ENCODE measurements around the gene PADI1. TPM values are rescaled to one million over a fixed set of nuclear protein-coding genes. Genes with fewer than 3 reads are reported as not detected.

Gene PADI1
- total RNA-seq, 1 donor from 2014 or later = not detected

GRCh38 chr1:17243274-17243673 is 38.3 kb downstream of the PADI1 start:
- Mint-ChIP-seq H3K9me3 (ENCODE audit: unreplicated experiment) (no peaks in the 10 kb centered on the region), H3K36me3 (ENCODE audit: low read depth, unreplicated experiment) (no peaks in the 10 kb centered on the region), H3K27me3 (ENCODE audit: low read depth, unreplicated experiment) (peaks cover 24% of the 10 kb centered on the region), H3K27ac (ENCODE audit: unreplicated experiment) (no peak overlapping the region), H3K4me1 (ENCODE audit: low read depth, unreplicated experiment) (peaks cover 7% of the 10 kb centered on the region), H3K4me3 (ENCODE audit: unreplicated experiment) (no peak overlapping the region)
- FAIRE-seq (no peak), DNase-seq (ENCODE audit: low read depth) (no peak)
- H3K27ac ChIP-seq (ENCODE audit: low read depth, low read length) = no peak overlapping the region
- H4K20me1 ChIP-seq (ENCODE audit: insufficient read depth, low read length) = no peaks in the 10 kb centered on the region
- H3K9ac ChIP-seq (ENCODE audit: low read length) = no peak overlapping the region
- no peak for TF ChIP-seq CTCF (IDR thresholded peaks at IDR 0.05; ENCODE audit: insufficient read depth, low read depth, low read length)
- TF ChIP-seq EZH2 (IDR thresholded peaks at IDR 0.05; ENCODE audit: insufficient read depth, low read length) = no peak
- H3K36me3 ChIP-seq (ENCODE audit: insufficient read depth, low read length) = no peaks in the 10 kb centered on the region
- H2AFZ ChIP-seq (ENCODE audit: low read depth, low read length) = no peak overlapping the region
- no peaks in the 10 kb centered on the region for H3K27me3 ChIP-seq (ENCODE audit: insufficient read depth, low read length)
- no peak overlapping the region for H3K4me3 ChIP-seq (ENCODE audit: insufficient read depth, low read depth, low read length)
- H3K4me2 ChIP-seq (ENCODE audit: low read length) = no peak overlapping the region
- no peaks in the 10 kb centered on the region for H3K4me1 ChIP-seq (ENCODE audit: insufficient read depth, low read length)
- H3K9me3 ChIP-seq (ENCODE audit: insufficient read depth, low read depth, low read length) = no peaks in the 10 kb centered on the region
- H3K79me2 ChIP-seq (ENCODE audit: insufficient read depth, low read length) = no peaks in the 10 kb centered on the region

- Histone ChIP-seq H3K36me3 (ENCODE audit: insufficient read depth, low read length) (no peaks in the 10 kb centered on the region), H3K4me1 (ENCODE audit: insufficient read depth, low read length) (no peaks in the 10 kb centered on the region), H3K79me2 (ENCODE audit: insufficient read depth, low read length) (no peaks in the 10 kb centered on the region), H3K27ac (ENCODE audit: low read depth, low read length) (no peak overlapping the region), H3K9me3 (ENCODE audit: insufficient read depth, low read depth, low read length) (no peaks in the 10 kb centered on the region), H3K9ac (ENCODE audit: low read length) (no peak overlapping the region), H3K4me2 (ENCODE audit: low read length) (no peak overlapping the region), H3K27me3 (ENCODE audit: insufficient read depth, low read length) (no peaks in the 10 kb centered on the region), H3K4me3 (ENCODE audit: insufficient read depth, low read depth, low read length) (no peak overlapping the region), H2AFZ (ENCODE audit: low read depth, low read length) (peak overlapping the region; percentile 47), H4K20me1 (ENCODE audit: insufficient read depth, low read length) (no peaks in the 10 kb centered on the region)
- Mint-ChIP-seq H3K27ac (ENCODE audit: unreplicated experiment) (no peak overlapping the region), H3K9me3 (ENCODE audit: unreplicated experiment) (no peaks in the 10 kb centered on the region), H3K4me3 (ENCODE audit: unreplicated experiment) (no peak overlapping the region), H3K27me3 (ENCODE audit: low read depth, unreplicated experiment) (peaks cover 17% of the 10 kb centered on the region), H3K4me1 (ENCODE audit: low read depth, unreplicated experiment) (peaks cover 7% of the 10 kb centered on the region), H3K36me3 (ENCODE audit: low read depth, unreplicated experiment) (no peaks in the 10 kb centered on the region)
- no peak for DNase-seq (ENCODE audit: low read depth)
- no peak for TF ChIP-seq EZH2 (IDR thresholded peaks at IDR 0.05; ENCODE audit: insufficient read depth, low read length)
- TF ChIP-seq CTCF (IDR thresholded peaks at IDR 0.05; ENCODE audit: insufficient read depth, low read depth, low read length) = no peak
- FAIRE-seq = no peak
These were observed 40.2 kb downstream of the PADI1 start for GRCh38 chr1:17244821-17245740.

GRCh38 chr1:17245816-17246325 is 40.9 kb downstream of the PADI1 start:
- Histone ChIP-seq H3K4me2 (ENCODE audit: low read length) (no peak overlapping the region), H3K27me3 (ENCODE audit: insufficient read depth, low read length) (no peaks in the 10 kb centered on the region), H3K9me3 (ENCODE audit: insufficient read depth, low read depth, low read length) (no peaks in the 10 kb centered on the region), H3K36me3 (ENCODE audit: insufficient read depth, low read length) (no peaks in the 10 kb centered on the region), H3K79me2 (ENCODE audit: insufficient read depth, low read length) (no peaks in the 10 kb centered on the region), H2AFZ (ENCODE audit: low read depth, low read length) (no peak overlapping the region), H3K27ac (ENCODE audit: low read depth, low read length) (no peak overlapping the region), H4K20me1 (ENCODE audit: insufficient read depth, low read length) (no peaks in the 10 kb centered on the region), H3K4me1 (ENCODE audit: insufficient read depth, low read length) (peaks cover under 1% of the 10 kb centered on the region), H3K9ac (ENCODE audit: low read length) (no peak overlapping the region), H3K4me3 (ENCODE audit: insufficient read depth, low read depth, low read length) (no peak overlapping the region)
- Mint-ChIP-seq H3K27ac (ENCODE audit: unreplicated experiment) (no peak overlapping the region), H3K27me3 (ENCODE audit: low read depth, unreplicated experiment) (peaks cover 19% of the 10 kb centered on the region), H3K4me3 (ENCODE audit: unreplicated experiment) (no peak overlapping the region), H3K4me1 (ENCODE audit: low read depth, unreplicated experiment) (peaks cover 7% of the 10 kb centered on the region), H3K9me3 (ENCODE audit: unreplicated experiment) (no peaks in the 10 kb centered on the region), H3K36me3 (ENCODE audit: low read depth, unreplicated experiment) (no peaks in the 10 kb centered on the region)
- DNase-seq (ENCODE audit: low read depth) (no peak), FAIRE-seq (no peak)
- TF ChIP-seq CTCF (IDR thresholded peaks at IDR 0.05; ENCODE audit: insufficient read depth, low read depth, low read length) = no peak
- no peak for TF ChIP-seq EZH2 (IDR thresholded peaks at IDR 0.05; ENCODE audit: insufficient read depth, low read length)
